Neural progenitor cell (in vitro differentiated cells): ENCODE data around the gene SRSF4.

ENCODE experiments used
- CTCF ChIP-seq: fragments of 200-600 bp; sonication (generic); IDR thresholded peaks from 2 replicates; pipeline ENCODE4 v1.5.1; 2017; ENCODE audit warnings: antibody characterized with exemption, mild to moderate bottlenecking
- EZH2 ChIP-seq: fragments of 200-600 bp; sonication (generic); IDR thresholded peaks from 2 replicates; pipeline ENCODE4 v1.6.1; 2017; ENCODE audit warnings: antibody characterized with exemption, mild to moderate bottlenecking, moderate library complexity

- no peak for TF ChIP-seq CTCF
- no peak for TF ChIP-seq EZH2
Observed at GRCh38 chr1:29211086-29212030, 29.7 kb upstream of the SRSF4 start.
